GM19023 (cell line): ENCODE measurements around the gene OTUB1.
"Not testable (repeated sequence)": the region's sequence is repeated elsewhere in the genome, so short reads cannot be mapped to it uniquely, and the experiment has no call there.

Experiments
- ATAC-seq: cut with Tn5 transposase; IDR thresholded peaks from one replicate; pipeline ENCODE4 v1.9.1; 2021; ENCODE audit warnings: mild to moderate bottlenecking, moderate library complexity; ENCODE audit not compliant: unreplicated experiment

OTUB1 gene

GRCh38 chr11:64042301-64042700, 56.1 kb downstream of the OTUB1 start:
- ATAC-seq, result no peak

- ATAC-seq, result no peak
These were observed 57.3 kb downstream of the OTUB1 start for GRCh38 chr11:64043545-64043944.

GRCh38 chr11:64044730-64045393, 58.6 kb downstream of the OTUB1 start:
- no peak for ATAC-seq

GRCh38 chr11:64045700-64046099, 59.5 kb downstream of the OTUB1 start:
- ATAC-seq, result no peak

GRCh38 chr11:64047373-64047772, 61.1 kb downstream of the OTUB1 start:
- not testable (repeated sequence) for ATAC-seq
